AG20443 (cell line): ENCODE results near the gene OPCML.
A peak's percentile ranks its signal among the peaks of the same experiment; 100 is the strongest.

Source experiments
- DNase-seq: peaks from one replicate; pipeline ENCODE4 v3.0.0; 2012; ENCODE audit warnings: low spot score, mixed read lengths

The OPCML gene

GRCh38 chr11:132471466-132471865, 1060.8 kb downstream of the OPCML start:
- peak; percentile 81 for DNase-seq

DNA sequence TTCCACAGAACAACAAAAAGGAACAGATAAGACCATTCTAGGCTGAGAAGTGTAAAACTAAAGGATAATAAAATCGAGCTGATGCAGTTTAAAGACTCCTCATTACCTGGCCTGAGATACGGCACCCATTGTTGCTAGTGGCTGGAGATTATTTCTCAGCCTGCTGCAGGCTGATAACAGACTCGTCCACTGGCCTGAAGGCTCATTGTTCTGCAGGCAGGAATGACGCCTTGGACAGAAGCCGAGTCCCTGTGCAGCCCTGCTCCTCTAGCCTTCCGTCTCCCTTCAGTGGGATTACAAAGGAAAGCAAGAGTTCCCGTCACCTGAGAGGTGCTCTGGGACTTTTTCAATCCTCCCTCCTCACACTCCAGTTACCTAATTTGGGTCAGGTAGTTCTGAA, 1065.3 kb downstream of the OPCML start:
- no peak for DNase-seq

- no peak for DNase-seq
Measured at GRCh38 chr11:132464939-132465338, 1067.4 kb downstream of the OPCML start.

GRCh38 chr11:132464003-132464342, 1068.3 kb downstream of the OPCML start:
- peak; percentile 43 for DNase-seq

DNA sequence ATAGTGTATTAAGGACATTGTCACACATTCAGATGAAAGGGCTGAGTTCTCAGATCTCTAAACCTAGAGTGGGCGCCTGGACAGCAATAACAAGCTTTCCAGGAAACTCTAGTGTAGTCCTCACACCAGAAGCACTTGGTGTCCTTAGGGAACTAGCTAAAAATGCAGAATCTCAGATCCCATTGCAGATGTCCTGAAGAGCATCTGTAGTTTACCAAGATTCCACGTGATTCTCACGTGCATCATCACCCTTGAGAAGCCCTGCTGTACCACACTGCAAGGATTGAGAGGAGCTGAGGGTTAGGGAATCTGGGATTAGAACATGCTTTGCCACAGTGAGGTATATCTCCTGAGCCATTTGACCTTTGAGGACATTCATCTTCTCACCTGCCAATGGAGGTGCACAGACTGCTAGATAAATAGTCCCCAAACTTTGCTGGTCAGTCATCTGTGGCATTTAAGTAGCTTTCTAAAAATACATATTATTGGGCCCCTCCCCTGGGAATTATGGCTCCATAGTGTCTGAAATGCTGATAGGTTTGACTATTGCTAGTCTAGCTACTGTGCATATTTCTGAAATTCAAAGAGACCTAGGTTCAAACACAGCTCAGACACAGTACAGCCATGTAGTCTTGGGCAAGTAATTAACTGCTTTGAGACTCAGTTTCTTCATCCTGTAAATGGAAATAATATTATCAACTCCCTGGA, 1068.9 kb downstream of the OPCML start:
- no peak for DNase-seq

- no peak for DNase-seq
Measured at GRCh38 chr11:132459736-132460135, 1072.6 kb downstream of the OPCML start.

DNA sequence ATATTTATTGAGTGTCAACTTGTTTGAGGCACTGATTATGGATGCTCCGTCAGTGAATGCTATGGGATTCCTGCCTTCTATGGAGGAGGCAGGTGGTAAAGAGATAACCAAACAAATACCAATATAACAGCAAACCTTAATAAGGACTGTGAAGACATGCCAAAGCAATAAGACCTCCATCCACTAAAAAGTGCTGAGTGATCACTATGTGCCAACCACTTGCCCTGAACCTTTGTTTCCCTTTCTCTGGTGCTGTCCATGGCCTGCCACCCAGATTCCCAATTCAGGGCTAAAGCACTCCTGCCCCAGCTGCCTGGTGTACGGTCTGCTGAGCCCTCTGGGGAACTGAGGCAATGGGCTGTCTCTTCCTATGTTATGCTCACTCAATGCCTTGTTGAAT, 1074.9 kb downstream of the OPCML start:
- no peak for DNase-seq

- no peak for DNase-seq
Measured at GRCh38 chr11:132456751-132457328, 1075.5 kb downstream of the OPCML start.

DNA sequence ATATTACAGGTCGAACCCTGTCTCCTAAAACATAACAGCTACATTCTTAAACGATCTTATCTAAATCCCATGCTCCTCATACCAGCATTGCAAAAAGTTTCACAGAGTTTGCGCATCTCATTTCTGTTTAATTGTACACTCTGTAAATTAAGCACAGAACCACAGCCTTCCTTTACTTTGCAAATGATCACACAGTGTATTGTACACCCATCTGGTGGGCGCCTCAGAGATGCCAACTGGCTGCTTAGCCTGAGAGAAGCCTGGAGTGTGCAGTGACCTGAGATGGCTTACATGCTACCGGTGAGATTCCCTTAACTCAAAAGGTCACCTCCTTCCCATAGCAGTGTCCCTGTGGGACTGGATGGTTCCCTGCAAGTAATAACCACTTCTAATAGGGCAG, 1077.3 kb downstream of the OPCML start:
- DNase-seq: no peak

DNA sequence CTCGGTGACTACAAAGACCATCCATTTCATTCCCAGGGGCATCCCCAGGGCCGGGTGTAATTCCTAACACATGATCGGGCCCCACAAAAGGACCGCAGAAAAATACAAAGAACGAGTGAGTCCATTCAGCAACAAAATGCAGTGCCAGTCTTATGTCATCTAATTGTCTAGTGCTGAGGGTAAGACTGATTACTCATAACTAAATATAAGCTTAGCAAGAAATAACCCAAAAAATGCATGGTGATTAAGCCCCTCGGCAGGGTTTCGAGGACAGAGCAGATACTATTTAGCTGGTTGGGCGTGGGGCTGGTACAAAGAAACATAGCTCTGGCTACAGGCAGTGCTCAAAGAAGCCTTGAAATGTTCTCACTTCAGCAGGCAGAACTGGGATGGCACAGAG, 1078.9 kb downstream of the OPCML start:
- DNase-seq: no peak

GRCh38 chr11:132452616-132453015, 1079.7 kb downstream of the OPCML start:
- no peak for DNase-seq

GRCh38 chr11:132451942-132452601, 1080.2 kb downstream of the OPCML start:
- DNase-seq: no peak

DNA sequence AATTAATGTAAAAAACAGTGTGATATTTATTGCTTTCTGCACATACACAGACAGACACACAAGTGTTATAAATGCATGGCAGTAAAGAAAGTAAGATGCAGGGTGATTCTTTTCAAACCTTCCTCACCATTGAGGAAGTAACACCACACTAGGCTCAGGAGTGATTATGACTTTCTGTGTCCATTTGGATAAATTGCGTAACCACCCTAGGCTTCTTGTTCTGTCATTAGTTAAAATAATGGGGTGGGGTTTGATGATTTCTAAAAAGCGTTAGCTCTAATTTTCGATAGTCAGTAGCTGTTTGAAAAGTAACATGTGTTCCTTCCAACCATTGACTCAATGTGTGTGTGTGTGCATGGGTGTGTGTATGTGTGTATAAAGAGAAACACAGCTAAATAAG, 1081.7 kb downstream of the OPCML start:
- DNase-seq: no peak

GRCh38 chr11:132448334-132448995, 1083.8 kb downstream of the OPCML start:
- peak; percentile 77 for DNase-seq

- no peak for DNase-seq
Measured at GRCh38 chr11:132447761-132448160, 1084.5 kb downstream of the OPCML start.

GRCh38 chr11:132445859-132446291, 1086.4 kb downstream of the OPCML start:
- peak; percentile 44 for DNase-seq

DNA sequence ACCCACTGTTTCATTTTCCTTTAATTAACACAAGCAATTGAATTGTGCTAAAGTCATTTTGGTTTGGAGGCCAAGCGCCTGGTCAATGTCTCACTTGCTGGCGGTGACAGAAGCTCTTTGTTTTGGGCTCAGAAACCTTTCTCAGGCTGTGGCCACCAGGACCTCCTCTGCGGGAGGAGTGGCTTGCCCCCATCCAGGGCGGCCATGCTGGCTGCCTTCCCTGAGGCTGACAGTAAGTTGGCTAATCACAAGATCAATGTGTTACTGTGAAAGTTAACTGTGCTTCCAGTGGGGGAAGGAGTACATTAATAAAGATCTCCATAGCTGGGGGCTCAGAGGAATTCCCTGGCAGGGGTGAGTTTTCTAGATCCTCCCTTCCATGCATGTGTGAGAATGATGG, 1087.4 kb downstream of the OPCML start:
- DNase-seq: no peak

DNA sequence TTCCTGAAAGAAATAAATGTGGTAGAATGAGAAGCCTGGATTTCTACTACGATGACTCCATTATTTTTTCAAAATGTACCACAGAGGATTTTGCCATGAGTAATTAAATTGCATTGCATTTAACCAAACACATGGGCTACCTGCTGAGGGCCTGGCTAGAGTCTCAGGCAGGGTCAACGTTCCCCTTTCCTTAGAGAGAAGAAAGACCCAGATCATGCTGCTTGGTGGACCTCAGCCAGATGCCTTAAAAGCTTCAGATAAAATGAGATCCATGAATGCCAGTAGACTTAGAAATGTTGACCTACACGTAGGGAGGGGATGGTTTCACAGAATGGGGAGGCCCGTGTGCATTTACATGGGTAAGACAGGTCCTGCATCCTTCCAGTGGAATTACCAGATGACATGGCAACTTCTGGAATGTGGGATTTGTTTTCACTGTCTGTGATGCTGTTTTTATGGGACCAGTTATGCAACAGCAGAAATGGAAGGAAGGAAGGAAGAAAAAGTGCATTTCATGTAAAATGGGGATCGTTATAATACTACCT, 1092.5 kb downstream of the OPCML start:
- peak; percentile 43 for DNase-seq

DNA sequence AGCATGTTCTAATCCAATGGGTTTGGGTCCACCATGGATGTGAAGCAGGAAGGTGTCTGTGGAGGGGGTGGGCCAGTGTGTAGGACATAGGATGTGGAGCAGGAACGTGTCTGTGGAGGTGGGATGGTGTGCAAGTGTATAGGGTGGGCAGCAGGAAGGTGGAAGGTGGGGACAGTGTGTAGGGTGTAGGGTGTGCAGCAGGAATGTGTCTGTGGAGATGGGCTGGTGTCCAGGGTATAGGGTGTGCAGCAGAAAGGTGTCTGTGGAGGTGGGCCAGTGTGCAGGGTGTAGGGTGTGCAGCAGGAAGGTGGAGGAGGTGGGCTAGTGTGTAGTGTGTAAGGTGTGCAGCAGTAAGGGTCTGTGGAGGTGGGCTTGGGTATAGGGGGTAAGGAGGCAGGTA, 1093.9 kb downstream of the OPCML start:
- DNase-seq: no peak

GRCh38 chr11:132430429-132431062, 1101.8 kb downstream of the OPCML start:
- DNase-seq: peak; percentile 73

DNA sequence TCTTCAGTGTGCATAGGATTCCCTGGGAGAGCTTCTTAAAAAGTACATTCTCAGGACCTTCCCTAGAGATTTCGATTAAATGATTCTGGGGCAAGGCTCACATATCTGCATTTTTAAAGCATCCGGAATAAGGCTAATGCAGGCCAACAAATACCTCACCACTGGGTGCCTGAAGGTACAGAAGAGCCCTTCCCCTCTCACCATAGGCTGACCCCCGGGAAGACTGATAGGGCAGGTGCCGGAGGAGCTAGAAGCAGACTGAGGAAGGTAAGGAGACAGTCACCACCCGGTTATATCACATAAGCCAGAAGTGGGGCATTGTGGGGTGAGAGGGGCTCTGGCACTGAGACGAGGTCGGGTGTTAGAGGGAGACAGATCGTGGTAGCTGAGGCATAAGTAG, 1102.6 kb downstream of the OPCML start:
- no peak for DNase-seq

DNA sequence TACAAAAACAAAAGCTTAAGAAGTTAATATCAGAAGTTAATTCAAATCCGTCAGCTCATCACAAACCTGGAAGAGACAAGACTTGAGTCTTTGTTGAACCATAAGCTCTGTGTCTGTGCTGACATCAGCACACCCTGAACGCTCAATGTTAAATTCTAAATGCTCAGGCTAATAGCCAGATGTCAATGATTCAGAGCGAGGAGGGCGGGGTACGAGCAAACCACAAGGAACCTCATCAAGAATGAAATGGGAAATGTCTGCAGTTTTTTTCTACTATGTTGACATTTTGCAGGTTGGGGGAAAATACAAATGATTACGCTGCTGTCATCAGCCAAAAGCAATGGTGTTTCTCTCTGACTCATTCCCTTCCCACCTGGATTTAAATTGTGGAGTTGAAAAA, 1104.7 kb downstream of the OPCML start:
- peak; percentile 81 for DNase-seq
